ENCODE data around the gene ARF6.
A peak's percentile ranks its signal among the peaks of the same experiment; 100 is the strongest.
"Not testable (repeated sequence)": the region's sequence is repeated elsewhere in the genome, so short reads cannot be mapped to it uniquely, and the experiment has no call there.

The ARF6 gene

DNA sequence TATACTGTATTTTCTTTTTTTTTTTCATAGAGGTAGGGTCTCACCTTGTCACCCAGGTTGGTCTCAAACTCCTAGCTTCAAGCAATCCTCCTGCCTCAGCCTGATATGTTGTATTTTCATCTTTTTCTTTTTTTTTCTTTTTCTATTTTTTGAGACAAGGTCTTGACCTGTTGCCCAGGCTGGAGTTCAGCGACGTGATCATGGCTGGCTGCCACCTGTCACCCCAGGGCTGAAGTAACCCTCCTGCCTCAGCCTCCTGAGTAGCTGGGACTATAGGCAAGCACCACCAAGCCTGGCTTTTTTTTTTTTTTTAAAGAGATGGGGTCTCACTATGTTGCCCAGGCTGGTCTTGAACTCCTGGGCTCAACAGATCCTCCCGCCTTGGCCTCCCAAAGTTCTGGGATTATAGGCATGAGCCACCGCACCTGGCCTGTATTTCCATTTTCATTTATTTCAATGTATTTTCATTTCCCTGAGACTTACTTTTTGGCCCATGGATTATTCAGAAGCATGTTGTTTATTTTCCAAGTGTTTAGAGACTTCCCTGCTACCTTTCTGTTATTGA, 16.2 kb upstream of the ARF6 start:
- no peak for DNase-seq (ENCODE audit: low read depth in 3 of 3)

GRCh38 chr14:49879646-49880204, 13.2 kb upstream of the ARF6 start:
- peak in 1 of 3 experiments; percentile 26 for DNase-seq (ENCODE audit: low read depth in 3 of 3)

- no peak for DNase-seq (ENCODE audit: low read depth in 3 of 3)
Observed at GRCh38 chr14:49880267-49881064, 12.4 kb upstream of the ARF6 start.

GRCh38 chr14:49881350-49882001, 11.4 kb upstream of the ARF6 start:
- no peak for DNase-seq (ENCODE audit: low read depth in 3 of 3)

- no peak for DNase-seq (ENCODE audit: low read depth in 3 of 3)
Observed at GRCh38 chr14:49882826-49883694, 9.8 kb upstream of the ARF6 start.

DNA sequence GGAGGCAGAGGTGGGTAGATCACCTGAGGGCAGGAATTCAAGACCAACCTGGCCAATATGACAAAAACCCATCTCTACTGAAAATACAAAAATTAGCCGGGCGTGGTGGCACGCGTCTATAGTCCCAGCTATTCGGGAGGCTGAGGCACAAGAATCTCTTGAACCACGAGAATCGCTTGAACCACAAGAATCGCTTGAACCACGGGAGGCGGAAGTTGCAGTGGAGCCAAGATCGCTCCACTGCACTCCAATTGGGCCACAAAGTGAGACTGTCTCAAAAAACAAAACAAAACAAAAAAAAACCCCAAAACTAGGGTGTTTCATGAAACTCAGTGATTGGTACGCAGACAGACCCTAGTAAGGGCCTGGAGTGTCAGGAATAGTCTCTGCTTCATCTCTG, 6.4 kb upstream of the ARF6 start:
- DNase-seq (ENCODE audit: low read depth in 3 of 3), result no peak

GRCh38 chr14:49888293-49888692, 4.6 kb upstream of the ARF6 start:
- no peak for DNase-seq (ENCODE audit: low read depth in 3 of 3)

DNA sequence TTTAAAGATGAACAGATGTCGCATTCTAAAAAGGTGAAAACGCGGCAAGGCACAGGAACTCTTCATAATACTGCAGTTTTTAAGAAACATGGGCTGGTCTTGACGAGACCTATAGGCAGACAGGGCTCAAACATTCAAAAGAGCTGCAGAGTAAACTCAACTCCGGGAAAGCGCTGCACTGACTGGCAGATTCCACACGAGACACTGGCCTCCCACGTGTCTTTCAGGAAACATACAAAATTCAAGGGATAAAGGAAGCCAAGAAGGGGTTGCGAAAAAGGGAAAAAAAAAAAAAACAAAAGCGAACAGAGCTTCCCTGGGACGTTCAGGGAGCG, 614 bp upstream of the ARF6 start:
- peak in 2 of 3 experiments; percentile 10 to 25 for DNase-seq (ENCODE audit: low read depth in 3 of 3)

DNA sequence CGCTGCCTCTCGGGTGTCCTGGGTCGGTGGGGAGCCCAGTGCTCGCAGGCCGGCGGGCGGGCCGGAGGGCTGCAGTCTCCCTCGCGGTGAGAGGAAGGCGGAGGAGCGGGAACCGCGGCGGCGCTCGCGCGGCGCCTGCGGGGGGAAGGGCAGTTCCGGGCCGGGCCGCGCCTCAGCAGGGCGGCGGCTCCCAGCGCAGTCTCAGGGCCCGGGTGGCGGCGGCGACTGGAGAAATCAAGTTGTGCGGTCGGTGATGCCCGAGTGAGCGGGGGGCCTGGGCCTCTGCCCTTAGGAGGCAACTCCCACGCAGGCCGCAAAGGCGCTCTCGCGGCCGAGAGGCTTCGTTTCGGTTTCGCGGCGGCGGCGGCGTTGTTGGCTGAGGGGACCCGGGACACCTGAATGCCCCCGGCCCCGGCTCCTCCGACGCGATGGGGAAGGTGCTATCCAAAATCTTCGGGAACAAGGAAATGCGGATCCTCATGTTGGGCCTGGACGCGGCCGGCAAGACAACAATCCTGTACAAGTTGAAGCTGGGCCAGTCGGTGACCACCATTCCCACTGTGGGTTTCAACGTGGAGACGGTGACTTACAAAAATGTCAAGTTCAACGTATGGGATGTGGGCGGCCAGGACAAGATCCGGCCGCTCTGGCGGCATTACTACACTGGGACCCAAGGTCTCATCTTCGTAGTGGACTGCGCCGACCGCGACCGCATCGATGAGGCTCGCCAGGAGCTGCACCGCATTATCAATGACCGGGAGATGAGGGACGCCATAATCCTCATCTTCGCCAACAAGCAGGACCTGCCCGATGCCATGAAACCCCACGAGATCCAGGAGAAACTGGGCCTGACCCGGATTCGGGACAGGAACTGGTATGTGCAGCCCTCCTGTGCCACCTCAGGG, 679 bp downstream of the ARF6 start:
- peak; percentile 46 to 57 (median 48) for DNase-seq (ENCODE audit: low read depth in 3 of 3)

- DNase-seq (ENCODE audit: low read depth in 3 of 3), result not testable (repeated sequence)
Observed at GRCh38 chr14:49894214-49895107, 1.6 kb downstream of the ARF6 start.

- DNase-seq (ENCODE audit: low read depth in 3 of 3), result no peak
Observed at GRCh38 chr14:49895480-49895879, 2.6 kb downstream of the ARF6 start.

- not testable (repeated sequence) for DNase-seq (ENCODE audit: low read depth in 3 of 3)
Observed at GRCh38 chr14:49896272-49896671, 3.4 kb downstream of the ARF6 start.

DNA sequence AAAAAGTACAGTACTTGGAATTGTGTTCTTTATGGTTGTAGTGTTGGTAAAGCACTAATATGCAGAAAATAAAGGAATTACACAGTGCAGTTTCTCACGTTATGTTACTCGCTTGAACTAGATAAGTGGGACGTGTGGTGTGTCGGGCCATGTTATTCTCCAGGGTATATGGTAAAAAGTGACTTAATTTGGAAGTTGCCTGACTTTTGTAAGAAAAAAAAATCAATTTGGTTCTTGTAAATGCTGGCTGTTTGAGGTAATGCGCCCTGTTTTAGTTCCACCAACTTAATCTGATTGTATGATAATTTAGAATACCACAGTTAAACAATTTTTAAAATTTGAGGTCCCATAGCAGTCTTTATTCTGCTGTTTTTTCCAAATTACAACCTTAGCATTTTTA, 4.1 kb downstream of the ARF6 start:
- no peak for DNase-seq (ENCODE audit: low read depth in 3 of 3)

DNA sequence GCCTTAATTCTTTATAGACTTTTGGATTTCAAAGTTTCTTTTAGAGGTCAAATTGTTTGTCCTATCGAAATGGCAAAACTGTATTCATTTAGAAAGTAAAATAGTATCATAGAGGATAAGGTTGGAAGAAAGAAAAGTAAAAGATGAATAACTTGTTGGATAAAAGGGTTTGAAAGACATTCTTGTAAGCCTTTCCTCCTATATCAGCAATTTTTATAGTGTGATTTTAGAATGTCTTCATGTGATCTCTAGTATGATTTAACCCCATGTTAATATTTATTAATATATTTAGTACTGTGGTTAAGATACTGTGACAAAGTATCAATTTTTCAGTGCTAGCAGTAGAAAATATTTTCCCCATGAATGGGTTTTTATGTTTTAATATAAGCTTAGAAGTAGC, 4.5 kb downstream of the ARF6 start:
- no peak for DNase-seq (ENCODE audit: low read depth in 3 of 3)

- DNase-seq (ENCODE audit: low read depth in 3 of 3), result no peak
Observed at GRCh38 chr14:49897965-49898364, 5.1 kb downstream of the ARF6 start.

DNA sequence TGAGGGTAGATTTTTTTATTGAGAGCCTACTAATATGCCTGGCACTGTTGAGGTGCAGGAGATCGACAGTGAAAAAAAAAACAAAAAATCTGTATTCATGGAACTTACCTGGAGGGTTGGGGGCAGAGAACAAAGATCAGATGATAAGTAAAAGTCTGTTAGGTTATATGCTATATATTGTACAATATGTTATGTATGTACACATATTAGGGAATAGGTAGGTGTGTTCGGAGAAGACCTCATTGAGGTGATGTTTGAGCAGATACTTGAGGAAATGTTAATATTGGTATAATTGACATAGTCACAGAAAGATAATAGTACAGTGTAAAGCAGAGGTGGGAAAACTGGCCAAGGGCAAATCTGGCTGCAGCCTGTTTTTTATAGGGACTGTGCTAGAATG, 5.6 kb downstream of the ARF6 start:
- DNase-seq (ENCODE audit: low read depth in 3 of 3), result no peak

DNA sequence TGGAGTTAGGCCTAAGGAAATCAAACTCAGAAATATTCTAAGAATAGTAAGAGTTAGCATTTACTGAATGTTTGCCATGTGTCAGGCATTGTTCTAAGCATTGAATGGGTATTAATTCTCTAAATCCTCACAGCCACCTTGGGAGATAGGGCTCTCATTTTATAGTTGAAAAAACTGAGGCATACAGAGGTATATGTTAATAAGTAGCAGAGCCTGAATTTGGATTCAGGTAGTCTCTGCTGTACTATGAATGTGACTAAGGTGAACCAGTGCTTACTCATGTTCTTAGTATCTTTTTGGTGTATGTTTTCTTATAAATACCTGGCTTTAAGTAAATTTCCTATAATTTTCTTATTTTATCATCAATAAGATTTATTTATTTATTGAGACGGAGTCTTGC, 8.1 kb downstream of the ARF6 start:
- DNase-seq (ENCODE audit: low read depth in 3 of 3), result no peak

GRCh38 chr14:49902679-49903246, 9.9 kb downstream of the ARF6 start:
- DNase-seq (ENCODE audit: low read depth in 3 of 3), result not testable (repeated sequence)

- DNase-seq (ENCODE audit: low read depth in 3 of 3), result no peak
Observed at GRCh38 chr14:49904270-49904669, 11.4 kb downstream of the ARF6 start.

Data from stimulated activated CD4-positive, alpha-beta T cell treated with anti-CD3 and anti-CD28 coated beads, TNF-alpha, amount 100 ng/mL, for 4 hours (primary cell).